Activated naive CD4-positive, alpha-beta T cell treated with anti-CD3 and anti-CD28 coated beads, Interleukin-2, amount 50 U/mL, for 72 hours (primary cell): ENCODE measurements around the gene MAGEB2. TPM values are rescaled to one million over a fixed set of nuclear protein-coding genes. Genes with fewer than 3 reads are reported as not detected.
"Not testable (repeated sequence)": the region's sequence is repeated elsewhere in the genome, so short reads cannot be mapped to it uniquely, and the experiment has no call there.

Experiments used
- ATAC-seq, 2 donors: fragments of 150-1000 bp; cut with Tn5 transposase; 2 replicates each; pipeline ENCODE4 v1.10.0; 2021; ENCODE audit warnings: mild to moderate bottlenecking in 2 of 2, moderate library complexity in 2 of 2
- DNase-seq, 2 donors: peaks; one replicate each; pipeline ENCODE4 v3.0.0; 2021 to 2022; ENCODE audit warnings: low spot score in 2 of 2
- H3K27ac Mint-ChIP-seq, 2 donors: one replicate each; pipeline ENCODE4 v1.8.0; 2022; ENCODE audit warnings: mild to moderate bottlenecking in 2 of 2, mixed read lengths in 2 of 2
- H3K36me3 Mint-ChIP-seq, 2 donors: one replicate each; pipeline ENCODE4 v1.8.0; 2022; ENCODE audit warnings: mixed read lengths in 2 of 2
- H3K9me3 Mint-ChIP-seq, 2 donors: one replicate each; pipeline ENCODE4 v1.8.0; 2022; ENCODE audit warnings: mixed read lengths in 2 of 2
- total RNA-seq, 2 donors: library from RNA; stranded (reverse); gene quantifications; one replicate each; pipeline ENCODE4 v1.2.3, GENCODE V29; 2022

Gene MAGEB2
- not detected for total RNA-seq

- Mint-ChIP-seq H3K9me3 (no peaks in the 10 kb centered on the region), H3K36me3 (no peaks in the 10 kb centered on the region), H3K27ac (no peak within 1 kb of the TSS)
- no peak for DNase-seq
- no peak for ATAC-seq
These were observed at the start of gene MAGEB2 for GRCh38 chrX:30215357-30215843. MAGEB2 (plus strand) TSS chrX:30215563; CDS start chrX:30218581, 3,018 bp downstream.

- Mint-ChIP-seq H3K36me3 (no peaks in the 10 kb centered on the region), H3K9me3 (no peaks in the 10 kb centered on the region), H3K27ac (no peak overlapping the region)
- DNase-seq (no peak), ATAC-seq (no peak)
These were observed 44.5 kb upstream of the MAGEB2 start for GRCh38 chrX:30170900-30171299.

- no peak overlapping the region for H3K27ac Mint-ChIP-seq
- no peak for DNase-seq
These were observed 34.0 kb upstream of the MAGEB2 start for GRCh38 chrX:30181353-30181752.

GRCh38 chrX:30183554-30183953 is 31.8 kb upstream of the MAGEB2 start:
- no peaks in the 10 kb centered on the region for H3K9me3 Mint-ChIP-seq
- ATAC-seq, result no peak
- H3K36me3 Mint-ChIP-seq, result no peaks in the 10 kb centered on the region
- no peak for DNase-seq
- no peak overlapping the region for H3K27ac Mint-ChIP-seq

More at GRCh38 chrX:30181353-30181752, 34.0 kb upstream of the MAGEB2 start:
- Mint-ChIP-seq H3K9me3 (no peaks in the 10 kb centered on the region), H3K36me3 (no peaks in the 10 kb centered on the region)
- ATAC-seq, result no peak

- ATAC-seq, result no peak
- no peak overlapping the region for H3K27ac Mint-ChIP-seq
- DNase-seq, result no peak
- H3K9me3 Mint-ChIP-seq, result no peaks in the 10 kb centered on the region
- no peaks in the 10 kb centered on the region for H3K36me3 Mint-ChIP-seq
These were observed 24.9 kb upstream of the MAGEB2 start for GRCh38 chrX:30190426-30190825.

GRCh38 chrX:30193910-30194309 is 21.5 kb upstream of the MAGEB2 start:
- DNase-seq, H3K9me3 Mint-ChIP-seq, H3K36me3 Mint-ChIP-seq, ATAC-seq, H3K27ac Mint-ChIP-seq: not testable (repeated sequence)

- H3K36me3 Mint-ChIP-seq, result no peaks in the 10 kb centered on the region
These were observed 19.0 kb upstream of the MAGEB2 start for GRCh38 chrX:30196322-30196721.

GRCh38 chrX:30212172-30212571 is 3.2 kb upstream of the MAGEB2 start:
- no peak for DNase-seq
- H3K9me3 Mint-ChIP-seq, result no peaks in the 10 kb centered on the region
- no peak overlapping the region for H3K27ac Mint-ChIP-seq
- no peaks in the 10 kb centered on the region for H3K36me3 Mint-ChIP-seq
- ATAC-seq, result no peak

More at GRCh38 chrX:30196322-30196721, 19.0 kb upstream of the MAGEB2 start:
- DNase-seq, result no peak
- no peaks in the 10 kb centered on the region for H3K9me3 Mint-ChIP-seq
- H3K27ac Mint-ChIP-seq, result no peak overlapping the region
- ATAC-seq, result no peak

- Mint-ChIP-seq H3K36me3 (no peaks in the 10 kb centered on the region), H3K27ac (no peak overlapping the region), H3K9me3 (no peaks in the 10 kb centered on the region)
- DNase-seq (no peak), ATAC-seq (no peak)
These were observed 2.1 kb downstream of the MAGEB2 start for GRCh38 chrX:30217465-30217864.

GRCh38 chrX:30219372-30219771 is 4.0 kb downstream of the MAGEB2 start:
- no peak overlapping the region for H3K27ac Mint-ChIP-seq
- H3K9me3 Mint-ChIP-seq, result no peaks in the 10 kb centered on the region
- ATAC-seq, result no peak
- no peaks in the 10 kb centered on the region for H3K36me3 Mint-ChIP-seq
- no peak for DNase-seq

- DNase-seq (no peak), ATAC-seq (no peak)
- H3K9me3 Mint-ChIP-seq, result no peaks in the 10 kb centered on the region
- H3K36me3 Mint-ChIP-seq, result no peaks in the 10 kb centered on the region
- H3K27ac Mint-ChIP-seq, result no peak overlapping the region
These were observed 5.3 kb downstream of the MAGEB2 start for GRCh38 chrX:30220661-30221060.

GRCh38 chrX:30224536-30224935 is 9.2 kb downstream of the MAGEB2 start:
- ATAC-seq (no peak), DNase-seq (no peak)
- no peak overlapping the region for H3K27ac Mint-ChIP-seq
- H3K36me3 Mint-ChIP-seq, result no peaks in the 10 kb centered on the region
- no peaks in the 10 kb centered on the region for H3K9me3 Mint-ChIP-seq

- ATAC-seq (no peak), DNase-seq (no peak)
- Mint-ChIP-seq H3K9me3 (no peaks in the 10 kb centered on the region), H3K27ac (no peak overlapping the region), H3K36me3 (no peaks in the 10 kb centered on the region)
These were observed 13.2 kb downstream of the MAGEB2 start for GRCh38 chrX:30228526-30228925.

- H3K36me3 Mint-ChIP-seq, result no peaks in the 10 kb centered on the region
- no peak within 1 kb of the TSS for H3K27ac Mint-ChIP-seq
- DNase-seq, result no peak
- H3K9me3 Mint-ChIP-seq, result no peaks in the 10 kb centered on the region
- ATAC-seq, result no peak
These were observed 15.0 kb downstream of the MAGEB2 start, which contains the start of gene MAGEB3 for GRCh38 chrX:30230395-30230794. MAGEB3 (plus strand) TSS chrX:30230657; CDS start chrX:30235925, 5,268 bp downstream.

GRCh38 chrX:30241724-30242415 is 26.5 kb downstream of the MAGEB2 start, which contains the start of gene MAGEB4:
MAGEB4 (plus strand) TSS chrX:30242000; CDS start chrX:30242136, 136 bp downstream.
- no peak within 1 kb of the TSS for H3K27ac Mint-ChIP-seq
- ATAC-seq (no peak), DNase-seq (no peak)
- no peaks in the 10 kb centered on the region for H3K36me3 Mint-ChIP-seq
- H3K9me3 Mint-ChIP-seq, result no peaks in the 10 kb centered on the region

GRCh38 chrX:30246769-30247489 is 31.6 kb downstream of the MAGEB2 start, which contains the start of gene MAGEB1:
MAGEB1 (plus strand) TSS chrX:30247146; CDS start chrX:30250494, 3,348 bp downstream.
- Mint-ChIP-seq H3K36me3 (no peaks in the 10 kb centered on the region), H3K9me3 (no peaks in the 10 kb centered on the region), H3K27ac (no peak within 1 kb of the TSS)
- DNase-seq, result no peak
- no peak for ATAC-seq

GRCh38 chrX:30248854-30249253 is 33.5 kb downstream of the MAGEB2 start:
- ATAC-seq (no peak), DNase-seq (no peak)
- Mint-ChIP-seq H3K36me3 (no peaks in the 10 kb centered on the region), H3K27ac (no peak overlapping the region), H3K9me3 (no peaks in the 10 kb centered on the region)
